ENCODE results near the gene LZTS2. TPM values are rescaled to one million over a fixed set of nuclear protein-coding genes. Genes with fewer than 3 reads are reported as not detected.

Gene LZTS2
- total RNA-seq, 2 experiments from 2014 or later, result 11.6 to 13.8 TPM

DNA sequence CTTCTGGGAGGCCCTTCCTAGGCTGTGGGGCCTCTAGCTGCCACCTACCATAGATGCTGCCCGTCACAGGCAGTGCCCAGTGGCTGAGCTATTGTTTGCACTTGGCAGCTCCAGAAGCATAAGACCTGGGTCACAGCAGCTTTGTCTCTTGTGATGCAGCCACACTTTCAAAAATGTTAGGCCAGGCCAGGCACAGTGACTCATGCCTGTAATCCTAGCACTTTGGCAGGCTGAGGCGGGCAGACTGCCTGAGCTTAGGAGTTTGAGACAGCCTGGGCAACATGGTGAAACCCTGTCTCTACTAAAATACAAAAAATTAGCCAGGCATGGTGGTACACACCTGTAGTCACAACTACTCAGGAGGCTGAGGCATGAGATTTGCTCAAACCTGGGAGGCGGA is 52.7 kb downstream of the LZTS2 start:
- H3K4me3 Mint-ChIP-seq, result no peak overlapping the region
- ChIA-PET CTCF (interaction anchor here (1.3 to 9.3 kb wide), 10 partner anchors 10 to 90 kb away, joined by 3 to 221 read pairs (median 17); partner anchors contain the start of genes KAZALD1, PDZD7 and SFXN3), POLR2A (no interaction called here)
- DNase-seq (no peak), ATAC-seq (no peak)
- peaks cover 19% of the 10 kb centered on the region for H3K36me3 Mint-ChIP-seq (ENCODE audit: low read depth)
- H3K27ac Mint-ChIP-seq, result no peak overlapping the region
- peaks cover 36% of the 10 kb centered on the region for H3K27me3 Mint-ChIP-seq (ENCODE audit: low read depth)
- peaks cover 38% of the 10 kb centered on the region for H3K4me1 Mint-ChIP-seq (ENCODE audit: low read depth)
- no peaks in the 10 kb centered on the region for H3K9me3 Mint-ChIP-seq (ENCODE audit: insufficient read depth)

DNA sequence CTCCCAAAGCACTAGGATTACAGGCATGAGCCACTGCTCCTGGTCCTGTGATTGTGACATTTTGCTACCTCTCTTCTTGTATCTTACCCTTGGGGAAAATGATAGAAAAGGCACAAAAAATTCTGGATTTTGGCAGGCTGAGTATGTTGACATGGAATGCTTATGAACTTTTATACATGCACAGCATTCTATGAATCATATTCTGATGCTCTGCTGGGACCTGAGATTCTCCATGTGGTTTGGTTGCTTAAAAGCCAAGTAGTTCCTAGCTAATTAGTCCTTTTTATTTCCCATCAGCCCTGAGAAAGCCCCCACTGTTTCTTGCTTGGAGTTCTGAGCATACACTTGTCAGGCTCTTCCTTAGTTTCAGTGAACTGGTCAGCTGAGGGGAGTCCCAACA is 53.9 kb downstream of the LZTS2 start:
- no peak for ATAC-seq
- H3K4me1 Mint-ChIP-seq (ENCODE audit: low read depth), result peaks cover 42% of the 10 kb centered on the region
- no peaks in the 10 kb centered on the region for H3K9me3 Mint-ChIP-seq (ENCODE audit: insufficient read depth)
- no peak overlapping the region for H3K27ac Mint-ChIP-seq
- DNase-seq, result no peak
- H3K27me3 Mint-ChIP-seq (ENCODE audit: low read depth), result peaks cover 25% of the 10 kb centered on the region
- peaks cover 20% of the 10 kb centered on the region for H3K36me3 Mint-ChIP-seq (ENCODE audit: low read depth)
- CTCF ChIA-PET, result interaction anchor here (1.4 to 9.3 kb wide), 2 partner anchors 10 to 12 kb away, joined by 5 to 221 read pairs; partner anchors contain the start of gene KAZALD1
- POLR2A ChIA-PET, result no interaction called here
- H3K4me3 Mint-ChIP-seq, result no peak overlapping the region

DNA sequence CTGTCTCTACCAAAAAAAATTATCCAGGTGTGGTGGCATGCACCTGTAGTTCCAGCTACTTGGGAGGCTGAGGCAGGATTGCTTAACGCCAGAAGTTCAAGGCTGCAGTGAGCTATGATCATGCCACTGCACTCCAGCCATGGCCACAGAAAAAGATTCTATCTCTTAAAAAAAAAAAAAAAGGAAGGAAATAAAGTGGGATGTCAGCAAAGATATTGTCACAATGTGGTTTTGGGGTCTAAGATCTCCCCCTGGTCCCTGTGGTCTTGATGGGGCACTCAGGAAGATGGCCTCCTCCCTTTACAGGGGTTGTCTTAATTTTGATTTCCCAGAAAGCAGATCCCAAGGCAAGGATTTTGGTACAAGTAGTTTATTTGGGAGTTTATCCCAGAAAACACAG is 54.7 kb downstream of the LZTS2 start:
- no peak overlapping the region for H3K27ac Mint-ChIP-seq
- POLR2A ChIA-PET, result no interaction called here

DNA sequence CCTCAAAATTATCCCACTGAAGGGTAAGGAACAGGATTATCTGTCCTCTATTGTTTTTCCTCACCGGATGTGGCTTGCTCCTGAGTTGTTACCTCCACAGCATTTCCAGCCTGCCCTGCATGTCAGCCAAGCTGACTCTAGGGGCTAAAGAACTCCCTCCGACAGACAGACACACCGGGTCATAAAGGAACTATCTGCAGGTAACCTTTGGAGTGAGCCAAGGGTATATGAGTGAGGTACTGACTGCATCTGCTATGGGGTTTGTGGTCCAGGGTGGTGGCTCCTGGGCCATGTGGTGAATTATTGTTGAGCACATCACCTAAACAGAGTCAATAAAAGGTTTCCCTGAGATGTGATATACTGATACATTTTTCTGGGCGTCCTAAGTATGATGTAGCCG is 55.3 kb downstream of the LZTS2 start:
- peaks cover 26% of the 10 kb centered on the region for H3K36me3 Mint-ChIP-seq (ENCODE audit: low read depth)
- H3K4me3 Mint-ChIP-seq, result no peak overlapping the region
- DNase-seq (no peak), ATAC-seq (no peak)
- H3K9me3 Mint-ChIP-seq (ENCODE audit: insufficient read depth), result no peaks in the 10 kb centered on the region
- H3K4me1 Mint-ChIP-seq (ENCODE audit: low read depth), result peaks cover 48% of the 10 kb centered on the region
- CTCF ChIA-PET, result interaction anchor here (0.9 to 5.9 kb wide), 5 partner anchors 12 to 87 kb away, joined by 3 to 56 read pairs (median 7); no protein-coding TSS in a partner anchor
- POLR2A ChIA-PET, result interaction anchor here (0.9 to 1.2 kb wide), 2 partner anchors 12 to 58 kb away, joined by 3 to 6 read pairs; no protein-coding TSS in a partner anchor
- no peak overlapping the region for H3K27ac Mint-ChIP-seq
- peaks cover 11% of the 10 kb centered on the region for H3K27me3 Mint-ChIP-seq (ENCODE audit: low read depth)

More for the DNA sequence above, 54.7 kb downstream of the LZTS2 start:
- DNase-seq (no peak), ATAC-seq (no peak)
- Mint-ChIP-seq H3K36me3 (ENCODE audit: low read depth) (peaks cover 23% of the 10 kb centered on the region), H3K4me1 (ENCODE audit: low read depth) (peaks cover 46% of the 10 kb centered on the region), H3K9me3 (ENCODE audit: insufficient read depth) (no peaks in the 10 kb centered on the region), H3K4me3 (no peak overlapping the region), H3K27me3 (ENCODE audit: low read depth) (peaks cover 16% of the 10 kb centered on the region)
- CTCF ChIA-PET, result interaction anchor here (1.4 kb wide), 1 partner anchor 13 kb away, joined by 5 read pairs; no protein-coding TSS in a partner anchor

DNA sequence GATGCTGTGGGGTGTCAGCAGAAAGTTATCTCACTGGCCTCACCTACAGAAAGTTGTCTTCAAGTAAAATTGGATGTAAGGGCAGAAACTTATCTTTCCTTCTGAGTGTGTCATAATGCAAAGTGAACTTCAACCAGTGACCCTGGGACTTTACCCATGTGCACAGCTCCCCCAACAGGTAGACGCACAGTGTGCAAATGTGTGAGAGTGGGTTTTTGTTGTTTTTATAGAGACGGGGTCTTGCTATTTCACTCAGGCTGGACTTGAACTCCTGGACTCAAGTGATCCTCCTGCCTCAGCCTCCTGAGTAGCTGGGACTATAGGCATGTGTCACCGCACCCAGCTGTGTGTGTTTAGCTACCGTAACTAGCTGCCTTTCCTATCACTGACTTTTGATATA is 55.8 kb downstream of the LZTS2 start:
- ATAC-seq, result no peak
- no peak for DNase-seq
- no peak overlapping the region for H3K27ac Mint-ChIP-seq
- H3K4me1 Mint-ChIP-seq (ENCODE audit: low read depth), result peaks cover 45% of the 10 kb centered on the region
- peaks cover 6% of the 10 kb centered on the region for H3K27me3 Mint-ChIP-seq (ENCODE audit: low read depth)
- peaks cover 26% of the 10 kb centered on the region for H3K36me3 Mint-ChIP-seq (ENCODE audit: low read depth)
- H3K9me3 Mint-ChIP-seq (ENCODE audit: insufficient read depth), result no peaks in the 10 kb centered on the region
- ChIA-PET POLR2A (interaction anchor here (0.9 to 1.2 kb wide), 2 partner anchors 13 to 58 kb away, joined by 3 to 6 read pairs; no protein-coding TSS in a partner anchor), CTCF (interaction anchor here (0.8 to 5.9 kb wide), 6 partner anchors 13 to 87 kb away, joined by 3 to 56 read pairs (median 6); no protein-coding TSS in a partner anchor)
- H3K4me3 Mint-ChIP-seq, result no peak overlapping the region

DNA sequence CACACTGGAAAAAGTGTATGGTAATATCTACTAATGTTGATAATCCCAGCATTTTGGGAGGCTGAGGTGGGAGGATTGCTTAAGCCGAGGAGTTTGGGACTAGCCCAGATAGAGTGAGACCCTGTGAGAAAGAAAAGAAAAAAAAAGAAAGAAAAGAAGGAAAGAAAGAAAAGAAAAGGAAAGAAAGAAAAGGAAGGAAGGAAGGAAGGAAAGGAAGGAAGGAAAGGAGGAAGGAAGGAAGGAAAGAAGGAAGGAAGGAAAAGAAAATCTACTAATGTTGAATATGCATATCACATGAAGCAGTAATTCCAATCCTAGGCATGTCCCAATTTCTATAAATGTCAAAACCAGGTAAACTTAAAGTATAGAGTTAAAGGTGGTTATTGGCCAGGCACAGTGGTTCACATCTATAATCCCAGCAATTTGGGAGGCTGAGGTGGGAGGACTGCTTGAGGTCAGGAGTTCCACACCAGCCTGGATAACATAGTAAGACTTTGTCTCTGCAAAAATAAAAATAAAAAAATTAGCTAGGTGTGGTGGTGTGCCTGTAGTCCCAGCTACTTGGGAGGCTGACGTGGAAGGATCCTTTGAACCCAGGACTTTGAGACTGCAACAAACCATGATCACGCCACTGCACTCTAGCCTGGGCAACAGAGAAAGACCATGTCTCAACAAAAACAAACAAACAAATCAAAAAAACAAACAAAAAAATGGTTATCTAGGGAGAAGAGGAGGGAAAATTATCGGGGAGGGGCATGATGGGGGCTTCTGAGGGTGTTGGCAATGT is 57.0 kb downstream of the LZTS2 start:
- no peak for ATAC-seq
- no peak overlapping the region for H3K27ac Mint-ChIP-seq
- no peaks in the 10 kb centered on the region for H3K9me3 Mint-ChIP-seq (ENCODE audit: insufficient read depth)

More for the DNA sequence above, 57.0 kb downstream of the LZTS2 start:
- Mint-ChIP-seq H3K27me3 (ENCODE audit: low read depth) (no peaks in the 10 kb centered on the region), H3K4me1 (ENCODE audit: low read depth) (peaks cover 40% of the 10 kb centered on the region), H3K36me3 (ENCODE audit: low read depth) (peaks cover 26% of the 10 kb centered on the region), H3K4me3 (no peak overlapping the region)
- DNase-seq, result no peak
- POLR2A ChIA-PET, result no interaction called here
- CTCF ChIA-PET, result interaction anchor here (1.3 to 15.1 kb wide), 5 partner anchors 8 to 85 kb away, joined by 7 to 221 read pairs (median 41); no protein-coding TSS in a partner anchor

Small RNA genes within 50 kb of the gene (microRNA-seq; reads per million reads assigned to microRNA genes)
- not detected for gene MIR608

Other genes starting within 250 kb of the LZTS2 start
- gene SLF2, start 86.8 kb upstream of the LZTS2 start, total RNA-seq, result 10 to 100 TPM; 42.8 to 44.4 TPM
- under 1 TPM; 0.16 to 0.40 TPM for gene SEMA4G, start 30.3 kb upstream of the LZTS2 start, total RNA-seq
- gene MRPL43, start 12.3 kb upstream of the LZTS2 start, total RNA-seq, result 10 to 100 TPM; 46.1 to 48.9 TPM
- 10 to 100 TPM; 11.8 to 13.3 TPM for gene TWNK, start 12.3 kb upstream of the LZTS2 start, total RNA-seq
- under 1 TPM; 0.47 to 0.50 TPM for gene PDZD7, start 31.3 kb downstream of the LZTS2 start, total RNA-seq
- gene SFXN3, start 31.4 kb downstream of the LZTS2 start, total RNA-seq, result 10 to 100 TPM; 24.7 to 24.8 TPM
- gene KAZALD1, start 62.2 kb downstream of the LZTS2 start, total RNA-seq, result under 1 TPM in 1 of 2 experiments, not detected in 1; 0.18 TPM
- not detected for gene TLX1, start 131.5 kb downstream of the LZTS2 start, total RNA-seq
- gene LBX1, start 229.7 kb downstream of the LZTS2 start, total RNA-seq, result not detected